Calu3 (cell line): ENCODE measurements around the gene MSI2. TPM values are rescaled to one million over a fixed set of nuclear protein-coding genes. Genes with fewer than 3 reads are reported as not detected.
A peak's percentile ranks its signal among the peaks of the same experiment; 100 is the strongest.

Experiments
- BruUV-seq: library from RNA; stranded (reverse); fragments of 400-500 nt; replicated peaks from 2 replicates; lab custom pipeline; 2021; lab: Mats Ljungman, UMichigan
- CTCF ChIA-PET: fragments of 300-600 bp; sonication (Branson Sonifier 250); formaldehyde crosslinking; loops from one replicate; lab custom pipeline; 2022; ENCODE audit warnings: antibody characterized with exemption; lab: Charles Lee
- DNase-seq: peaks from one replicate; pipeline ENCODE4 v3.0.0; 2022
- H3K27ac Mint-ChIP-seq: one replicate; pipeline ENCODE4 v1.8.0; 2022; ENCODE audit warnings: mixed read lengths; ENCODE audit not compliant: unreplicated experiment
- H3K27me3 Mint-ChIP-seq: one replicate; pipeline ENCODE4 v1.8.0; 2022; ENCODE audit warnings: mixed read lengths; ENCODE audit not compliant: unreplicated experiment
- H3K36me3 Mint-ChIP-seq: one replicate; pipeline ENCODE4 v1.8.0; 2022; ENCODE audit warnings: mild to moderate bottlenecking, moderate library complexity, mixed read lengths; ENCODE audit not compliant: insufficient read depth, unreplicated experiment
- H3K4me1 Mint-ChIP-seq: one replicate; pipeline ENCODE4 v1.8.0; 2022; ENCODE audit warnings: mild to moderate bottlenecking, low read depth, mixed read lengths; ENCODE audit not compliant: unreplicated experiment
- H3K4me3 Mint-ChIP-seq: one replicate; pipeline ENCODE4 v1.8.0; 2022; ENCODE audit warnings: mild to moderate bottlenecking, low read depth, moderate library complexity, mixed read lengths; ENCODE audit not compliant: unreplicated experiment
- H3K9me3 Mint-ChIP-seq: one replicate; pipeline ENCODE4 v1.8.0; 2022; ENCODE audit warnings: low read depth, mixed read lengths; ENCODE audit not compliant: unreplicated experiment
- intact Hi-C: fragments of 100-400 bp; cut with micrococcal nuclease; formaldehyde crosslinking; loops from one replicate; pipeline ENCODE4 v1.10.0; 2022; ENCODE audit not compliant: unreplicated experiment
- total RNA-seq: library from RNA; stranded (reverse); gene quantifications from 2 replicates; pipeline ENCODE4 v1.2.3, GENCODE V29; 2022
- TF ChIP-seq, protein P1 (sequence below): fragments of 200-600 bp; IDR thresholded peaks from one replicate; pipeline ENCODE4 v1.8.0; 2022; ENCODE audit warnings: antibody characterized with exemption; ENCODE audit not compliant: unreplicated experiment

Gene MSI2
- total RNA-seq, 1 experiment from 2014 or later, result 66.4 TPM

- intact Hi-C loops, result no loop called here
Measured at GRCh38 chr17:57352665-57353175, 96.4 kb downstream of the MSI2 start.

GRCh38 chr17:57354673-57355072 is 98.3 kb downstream of the MSI2 start:
- TF ChIP-seq, protein P1, sequence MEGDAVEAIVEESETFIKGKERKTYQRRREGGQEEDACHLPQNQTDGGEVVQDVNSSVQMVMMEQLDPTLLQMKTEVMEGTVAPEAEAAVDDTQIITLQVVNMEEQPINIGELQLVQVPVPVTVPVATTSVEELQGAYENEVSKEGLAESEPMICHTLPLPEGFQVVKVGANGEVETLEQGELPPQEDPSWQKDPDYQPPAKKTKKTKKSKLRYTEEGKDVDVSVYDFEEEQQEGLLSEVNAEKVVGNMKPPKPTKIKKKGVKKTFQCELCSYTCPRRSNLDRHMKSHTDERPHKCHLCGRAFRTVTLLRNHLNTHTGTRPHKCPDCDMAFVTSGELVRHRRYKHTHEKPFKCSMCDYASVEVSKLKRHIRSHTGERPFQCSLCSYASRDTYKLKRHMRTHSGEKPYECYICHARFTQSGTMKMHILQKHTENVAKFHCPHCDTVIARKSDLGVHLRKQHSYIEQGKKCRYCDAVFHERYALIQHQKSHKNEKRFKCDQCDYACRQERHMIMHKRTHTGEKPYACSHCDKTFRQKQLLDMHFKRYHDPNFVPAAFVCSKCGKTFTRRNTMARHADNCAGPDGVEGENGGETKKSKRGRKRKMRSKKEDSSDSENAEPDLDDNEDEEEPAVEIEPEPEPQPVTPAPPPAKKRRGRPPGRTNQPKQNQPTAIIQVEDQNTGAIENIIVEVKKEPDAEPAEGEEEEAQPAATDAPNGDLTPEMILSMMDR, result no peak
- BruUV-seq, result no TSS peak
- no peak overlapping the region for H3K4me3 Mint-ChIP-seq
- peaks cover 8% of the 10 kb centered on the region for H3K36me3 Mint-ChIP-seq
- no peak for DNase-seq
- H3K9me3 Mint-ChIP-seq, result no peaks in the 10 kb centered on the region
- no peaks in the 10 kb centered on the region for H3K27me3 Mint-ChIP-seq
- H3K4me1 Mint-ChIP-seq, result peaks cover 28% of the 10 kb centered on the region
- H3K27ac Mint-ChIP-seq, result no peak overlapping the region
- CTCF ChIA-PET, result no interaction called here
- intact Hi-C loops, result loop anchor here (5.0 kb wide), 2 partner anchors 88 to 97 kb away; partner anchors contain the start of gene MSI2

More at GRCh38 chr17:57352665-57353175, 96.4 kb downstream of the MSI2 start:
- Mint-ChIP-seq H3K27me3 (no peaks in the 10 kb centered on the region), H3K9me3 (no peaks in the 10 kb centered on the region), H3K36me3 (no peaks in the 10 kb centered on the region), H3K4me1 (peaks cover 16% of the 10 kb centered on the region), H3K27ac (no peak overlapping the region), H3K4me3 (no peak overlapping the region)
- TF ChIP-seq, protein P1, result no peak
- BruUV-seq, result no TSS peak
- no peak for DNase-seq
- CTCF ChIA-PET, result no interaction called here

GRCh38 chr17:57355090-57355859 is 99.0 kb downstream of the MSI2 start:
- H3K9me3 Mint-ChIP-seq, result no peaks in the 10 kb centered on the region
- BruUV-seq, result no TSS peak

GRCh38 chr17:57356153-57356718 is 99.9 kb downstream of the MSI2 start:
- intact Hi-C loops, result loop anchor here (2.0 to 5.0 kb wide), 3 partner anchors 15 to 99 kb away; partner anchors contain the start of gene MSI2
- Mint-ChIP-seq H3K36me3 (peaks cover 8% of the 10 kb centered on the region), H3K4me3 (peak overlapping the region; percentile 66), H3K27me3 (no peaks in the 10 kb centered on the region), H3K27ac (peak overlapping the region; percentile 83), H3K9me3 (no peaks in the 10 kb centered on the region), H3K4me1 (peaks cover 28% of the 10 kb centered on the region)
- TF ChIP-seq, protein P1, result no peak
- CTCF ChIA-PET, result no interaction called here
- BruUV-seq, result no TSS peak
- no peak for DNase-seq

More at GRCh38 chr17:57355090-57355859, 99.0 kb downstream of the MSI2 start:
- no peak overlapping the region for H3K4me3 Mint-ChIP-seq
- intact Hi-C loops, result loop anchor here (5.0 kb wide), 2 partner anchors 87 to 98 kb away; partner anchors contain the start of gene MSI2
- H3K36me3 Mint-ChIP-seq, result peaks cover 8% of the 10 kb centered on the region
- H3K4me1 Mint-ChIP-seq, result peaks cover 28% of the 10 kb centered on the region
- no peak overlapping the region for H3K27ac Mint-ChIP-seq
- no peaks in the 10 kb centered on the region for H3K27me3 Mint-ChIP-seq
- TF ChIP-seq, protein P1, result no peak
- DNase-seq, result no peak
- CTCF ChIA-PET, result no interaction called here
